Stimulated activated CD8-positive, alpha-beta memory T cell treated with anti-CD3 and anti-CD28 coated beads, Interleukin-7, amount 100 ng/mL, for 48 hours (primary cell): Measurements from ENCODE around the gene TMEM92.
"Not testable (repeated sequence)": the region's sequence is repeated elsewhere in the genome, so short reads cannot be mapped to it uniquely, and the experiment has no call there.

Experiments used
- DNase-seq, 2 donors: peaks; one replicate each; pipeline ENCODE4 v3.0.0-alpha.2; 2020; ENCODE audit warnings: low read depth in 1 of 2; ENCODE audit errors: extremely low read depth in 1 of 2

Gene TMEM92

DNA sequence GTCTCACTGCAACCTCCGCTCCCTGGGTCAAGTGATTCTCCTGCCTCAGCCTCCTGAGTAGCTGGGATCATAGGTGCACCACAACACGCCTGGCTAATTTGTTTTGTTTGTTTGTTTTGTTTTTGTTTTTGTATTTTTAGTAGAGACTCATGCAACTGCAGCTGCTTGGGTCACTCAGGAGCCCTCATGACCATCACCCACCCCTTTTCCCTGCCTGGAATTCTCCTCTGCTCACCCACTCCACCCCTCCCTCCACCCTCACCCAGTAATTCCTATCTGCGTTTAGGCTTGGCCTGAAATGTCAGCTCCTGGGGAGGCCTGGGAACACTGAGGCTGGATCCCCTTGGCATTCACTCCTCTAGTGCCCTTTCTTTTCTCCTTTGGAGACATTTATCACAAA lies 25.5 kb downstream of the TMEM92 start:
- DNase-seq, result no peak

GRCh38 chr17:50300824-50301223 lies 26.6 kb downstream of the TMEM92 start:
- not testable (repeated sequence) for DNase-seq

DNA sequence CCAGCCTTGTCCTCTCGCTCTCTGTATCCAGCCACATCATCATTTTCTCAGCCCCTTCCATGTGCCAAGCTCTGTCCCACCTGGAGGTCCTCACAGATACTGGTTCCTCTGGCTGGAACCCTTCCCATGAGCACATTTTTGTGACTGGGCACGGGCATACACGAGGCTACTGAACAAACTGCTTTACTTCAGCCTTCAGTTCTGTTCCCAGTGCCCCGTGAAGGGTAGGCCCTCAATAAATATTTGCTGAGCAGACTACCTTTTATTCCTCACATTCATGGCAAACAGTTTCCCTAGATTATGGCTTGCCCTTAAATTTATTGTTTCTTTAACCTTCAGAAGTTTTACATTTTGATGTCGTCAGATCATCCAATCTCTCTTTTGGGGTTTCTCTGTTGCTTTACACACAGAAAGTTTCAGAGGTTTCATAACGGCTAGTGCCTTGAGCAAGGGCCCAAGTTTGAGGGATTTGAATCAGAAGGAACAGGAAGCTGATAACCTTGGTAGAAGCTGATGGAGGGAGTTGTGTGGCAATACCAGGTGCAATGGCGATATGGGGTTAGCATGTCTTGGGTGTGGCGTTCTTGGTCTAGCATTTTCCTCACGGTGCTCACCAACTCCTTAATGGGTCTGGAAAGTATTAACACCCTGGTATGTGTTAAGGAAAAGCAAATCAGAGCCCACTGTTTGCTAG lies 27.8 kb downstream of the TMEM92 start:
- no peak for DNase-seq

GRCh38 chr17:50303051-50303450 lies 28.8 kb downstream of the TMEM92 start:
- no peak for DNase-seq

- DNase-seq, result no peak
Measured at GRCh38 chr17:50303596-50303995, 29.3 kb downstream of the TMEM92 start.

- no peak for DNase-seq
Measured at GRCh38 chr17:50304781-50305404, 30.6 kb downstream of the TMEM92 start.

GRCh38 chr17:50307654-50308053 lies 33.4 kb downstream of the TMEM92 start:
- no peak for DNase-seq

- DNase-seq, result no peak
Measured at GRCh38 chr17:50308666-50309065, 34.4 kb downstream of the TMEM92 start.

DNA sequence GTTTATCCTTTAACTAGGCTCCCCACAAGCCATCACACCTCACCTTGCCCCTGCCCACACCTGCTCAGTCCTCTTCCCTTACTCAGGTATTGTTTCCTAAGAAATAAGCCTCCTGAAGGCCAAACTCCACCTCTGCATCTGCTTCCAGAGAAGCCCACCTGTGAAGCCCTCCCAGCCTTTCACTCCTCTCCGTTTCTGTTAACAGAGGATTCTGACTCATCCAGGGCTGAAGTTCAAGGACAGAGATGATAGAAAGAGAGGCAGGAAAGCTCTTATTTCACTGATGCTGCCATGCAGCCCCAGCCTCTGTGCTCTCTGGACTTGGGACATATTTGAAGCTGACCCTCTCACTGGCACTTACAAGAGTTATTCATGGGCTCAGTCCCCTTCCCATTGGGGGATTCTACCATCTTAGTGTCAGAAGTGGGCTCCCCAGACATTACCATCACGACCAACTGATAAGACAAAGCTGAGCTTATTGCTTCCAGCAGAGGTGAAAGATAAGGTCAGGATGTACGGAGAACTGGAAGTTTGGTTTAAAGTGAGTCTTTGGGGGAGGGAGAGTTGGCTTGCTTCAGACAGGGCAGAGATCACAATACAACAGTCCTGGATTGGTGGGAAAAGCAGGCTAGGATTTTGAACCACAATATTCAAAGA lies 36.3 kb downstream of the TMEM92 start:
- DNase-seq, result no peak

GRCh38 chr17:50311112-50311460 lies 36.8 kb downstream of the TMEM92 start:
- DNase-seq, result no peak

- DNase-seq, result no peak
Measured at GRCh38 chr17:50311483-50311882, 37.2 kb downstream of the TMEM92 start.

DNA sequence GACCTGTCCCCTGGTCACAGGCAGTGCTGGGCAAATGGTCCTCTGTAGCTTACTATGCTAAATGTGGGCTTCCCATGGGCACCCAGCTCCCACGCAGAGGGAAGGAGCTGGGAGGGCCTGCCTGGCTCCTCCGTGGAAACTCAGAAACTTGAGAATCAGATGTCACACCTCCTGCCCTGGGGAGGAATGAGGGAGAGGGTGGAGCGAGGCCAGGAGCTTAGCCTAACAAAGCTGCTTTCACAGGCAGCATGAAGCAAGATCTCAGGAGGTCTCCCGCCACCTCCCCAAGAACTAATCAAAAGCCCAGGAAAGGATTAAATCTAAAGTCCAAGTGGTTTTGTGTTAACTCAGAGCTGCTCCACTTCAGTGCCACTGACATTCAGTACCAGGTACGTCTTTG lies 38.0 kb downstream of the TMEM92 start:
- DNase-seq, result no peak

DNA sequence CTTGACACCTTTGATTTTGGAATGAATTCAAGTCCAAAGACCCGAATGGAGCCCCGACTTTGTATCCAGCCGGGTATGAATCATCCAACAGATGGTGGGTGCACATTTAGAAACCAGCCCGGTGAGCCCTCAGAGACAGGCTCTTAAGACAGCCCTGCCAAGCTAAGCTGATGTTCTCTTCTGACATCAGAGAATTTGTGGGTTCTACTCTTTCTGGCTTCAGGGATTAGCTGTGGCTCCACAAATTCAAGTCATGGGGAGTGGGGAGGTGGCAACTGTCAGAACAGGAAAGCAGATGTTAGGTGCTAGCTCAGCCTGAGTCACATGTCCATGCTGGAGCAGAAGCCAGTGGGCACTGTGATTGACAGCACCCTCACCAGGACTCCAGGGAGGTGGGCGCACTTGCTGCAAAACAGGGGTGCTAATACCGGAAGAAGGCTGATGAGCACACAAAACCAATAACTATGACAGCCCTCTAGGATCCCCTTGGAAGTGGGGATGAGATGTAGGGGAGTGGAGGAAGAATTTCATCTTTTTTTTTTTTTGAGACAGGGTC lies 40.3 kb downstream of the TMEM92 start:
- DNase-seq, result no peak

GRCh38 chr17:50316016-50316587 lies 41.8 kb downstream of the TMEM92 start:
- DNase-seq, result no peak

GRCh38 chr17:50316660-50317059 lies 42.4 kb downstream of the TMEM92 start:
- not testable (repeated sequence) for DNase-seq

DNA sequence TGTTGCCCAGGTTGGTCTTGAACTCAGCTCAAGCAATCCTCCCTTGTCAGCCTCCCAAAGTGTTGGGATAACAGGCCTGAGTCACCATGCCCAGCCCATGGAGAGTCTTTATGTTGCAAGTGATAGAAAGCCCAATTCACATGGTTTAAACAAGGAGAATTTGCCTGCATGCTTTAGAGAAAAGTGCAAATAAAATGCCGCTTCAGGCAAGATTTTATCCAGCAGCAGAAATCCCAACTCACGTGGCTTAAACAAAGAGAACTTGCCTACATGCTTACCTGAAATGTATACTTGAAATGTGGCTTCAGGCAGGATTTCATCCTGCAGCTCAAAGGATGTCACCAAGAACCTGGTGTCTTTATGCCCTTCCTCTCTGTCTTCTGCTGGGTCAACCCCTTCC lies 42.9 kb downstream of the TMEM92 start:
- no peak for DNase-seq

- DNase-seq, result no peak
Measured at GRCh38 chr17:50318501-50319285, 44.4 kb downstream of the TMEM92 start.

GRCh38 chr17:50319306-50320004 lies 45.2 kb downstream of the TMEM92 start:
- DNase-seq, result no peak

DNA sequence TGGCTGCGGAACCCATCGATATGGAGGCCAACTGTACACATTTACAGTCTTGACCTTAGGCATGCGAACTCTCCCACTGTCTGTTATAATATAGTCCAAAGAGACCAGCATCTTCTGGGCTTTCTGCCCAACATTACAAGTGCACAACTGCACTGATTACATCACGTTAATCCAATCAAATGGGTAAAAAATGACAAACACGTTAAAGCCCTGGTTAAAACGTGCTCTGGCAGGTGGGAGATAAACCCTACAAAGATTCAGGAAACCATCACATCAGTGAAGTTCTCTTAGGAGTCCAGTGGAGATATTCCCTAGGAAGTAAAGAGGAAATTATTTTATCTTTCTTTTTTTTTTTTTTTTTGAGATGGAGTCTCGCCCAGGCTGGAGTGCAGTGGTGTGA lies 48.0 kb downstream of the TMEM92 start:
- DNase-seq, result no peak

DNA sequence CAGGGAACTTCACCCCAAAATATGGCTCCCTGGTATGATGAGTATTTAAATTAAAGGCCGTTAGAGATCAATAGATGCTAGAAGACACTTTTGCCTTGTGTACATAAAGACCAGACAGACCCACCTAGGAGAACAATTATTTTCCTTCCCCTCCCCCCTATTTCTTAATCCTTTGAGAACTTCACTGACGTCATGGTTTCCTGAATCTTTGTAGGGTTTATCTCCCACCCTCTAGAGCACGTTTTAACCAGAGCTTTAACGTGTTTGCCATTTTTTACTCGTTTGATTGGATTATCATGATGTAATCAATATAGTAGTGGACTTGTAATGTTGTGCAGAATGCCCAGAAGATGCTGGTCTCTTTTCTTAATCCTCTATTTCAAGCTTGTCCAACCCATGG lies 48.8 kb downstream of the TMEM92 start:
- DNase-seq, result no peak
